IMR-90 (cell line): ENCODE data around the gene VNN1. TPM values are rescaled to one million over a fixed set of nuclear protein-coding genes. Genes with fewer than 3 reads are reported as not detected.

Experiments
- ATAC-seq: fragments of 200-7000 bp; cut with Tn5 transposase; 2 replicates; pipeline ENCODE4 v1.9.1; 2020; ENCODE audit warnings: low read depth, mild to moderate bottlenecking, moderate library complexity
- BruUV-seq: library from RNA; stranded (reverse); fragments of 400-500 nt; replicated peaks from 2 replicates; lab custom pipeline; 2021; lab: Mats Ljungman, UMichigan
- CTCF ChIA-PET: fragments of 300-600 bp; formaldehyde crosslinking; extraction: SDS; loops from one replicate; lab custom pipeline; 2021; ENCODE audit warnings: antibody characterized with exemption; lab: Yijun Ruan, JAX
- POLR2A ChIA-PET: fragments of 300-600 bp; sonication (Branson Sonifier 250); formaldehyde crosslinking; loops from one replicate; lab custom pipeline; 2022; ENCODE audit warnings: antibody characterized with exemption; ENCODE audit not compliant: unreplicated experiment; lab: Charles Lee
- DNase-seq: peaks from one replicate; pipeline ENCODE4 v3.0.0; 2013
- H2AFZ ChIP-seq: replicated peaks from 2 replicates; pipeline ENCODE3; 2013; ENCODE audit warnings: low read length, mild to moderate bottlenecking; ENCODE audit not compliant: poor library complexity
- H2AK5ac ChIP-seq: 2 replicates; pipeline ENCODE4 v1.6.1; 2013; ENCODE audit warnings: low read depth, low read length, inconsistent platforms
- H2AK9ac ChIP-seq: replicated peaks from 2 replicates; pipeline ENCODE3; 2013; ENCODE audit warnings: mild to moderate bottlenecking, low read depth, low read length, moderate library complexity; ENCODE audit not compliant: poor library complexity
- H2BK120ac ChIP-seq: 2 replicates; pipeline ENCODE4 v1.6.1; 2013; ENCODE audit warnings: low read depth, low read length, inconsistent platforms
- H2BK15ac ChIP-seq: 3 replicates; pipeline ENCODE4 v1.6.1; 2013; ENCODE audit warnings: low read depth, low read length, inconsistent platforms
- H2BK20ac ChIP-seq: 2 replicates; pipeline ENCODE4 v1.6.1; 2013; ENCODE audit warnings: low read depth, mild to moderate bottlenecking, inconsistent platforms, low read length, moderate library complexity
- H2BK5ac ChIP-seq: 2 replicates; pipeline ENCODE4 v1.6.1; 2013; ENCODE audit warnings: mild to moderate bottlenecking, low read depth, low read length, inconsistent platforms; ENCODE audit not compliant: poor library complexity, severe bottlenecking
- H3K14ac ChIP-seq: replicated peaks from 2 replicates; pipeline ENCODE4 v1.6.1; 2013; ENCODE audit warnings: low read depth, low read length, inconsistent platforms
- H3K18ac ChIP-seq: 2 replicates; pipeline ENCODE4 v1.6.1; 2013; ENCODE audit warnings: low read depth, low read length, control low read depth
- H3K23ac ChIP-seq: 2 replicates; pipeline ENCODE4 v1.6.1; 2013; ENCODE audit warnings: low read depth, low read length, inconsistent platforms
- H3K27ac ChIP-seq: 2 replicates; pipeline ENCODE4 v1.5.1; 2013; ENCODE audit warnings: mild to moderate bottlenecking, control low read depth, low read length; ENCODE audit not compliant: insufficient read depth
- H3K27me3 ChIP-seq: 2 replicates; pipeline ENCODE4 v1.6.1; 2013; ENCODE audit warnings: low read length; ENCODE audit not compliant: control insufficient read depth, insufficient read depth
- H3K36me3 ChIP-seq: 2 replicates; pipeline ENCODE4 v1.6.1; 2013; ENCODE audit warnings: low read length, mixed read lengths; ENCODE audit not compliant: control insufficient read depth, insufficient read depth
- H3K4ac ChIP-seq: 2 replicates; pipeline ENCODE4 v1.6.1; 2013; ENCODE audit warnings: low read depth, low read length, inconsistent platforms
- H3K4me1 ChIP-seq: 2 replicates; pipeline ENCODE4 v1.6.1; 2013; ENCODE audit warnings: low read length, mixed read lengths; ENCODE audit not compliant: control insufficient read depth, insufficient read depth
- H3K4me2 ChIP-seq: 2 replicates; pipeline ENCODE4 v1.6.1; 2013; ENCODE audit warnings: low read depth, mild to moderate bottlenecking, control low read depth, low read length, moderate library complexity
- H3K4me3 ChIP-seq: 2 replicates; pipeline ENCODE4 v1.5.1; 2013; ENCODE audit warnings: low read depth, mild to moderate bottlenecking, control low read depth, low read length, moderate library complexity; ENCODE audit not compliant: insufficient read depth
- H3K56ac ChIP-seq: 2 replicates; pipeline ENCODE4 v1.6.1; 2013; ENCODE audit warnings: low read length, inconsistent platforms; ENCODE audit not compliant: insufficient read depth; ENCODE audit errors: extremely low read depth
- H3K79me1 ChIP-seq, 2 experiments: 2 replicates each; pipeline ENCODE4 v1.6.1; 2013; ENCODE audit warnings: low read length in 2 of 2, inconsistent platforms in 1 of 2, low read depth in 1 of 2
- H3K9ac ChIP-seq: 2 replicates; pipeline ENCODE4 v1.6.1; 2013; ENCODE audit warnings: low read depth, low read length, control low read depth
- H3K9me1 ChIP-seq: 2 replicates; pipeline ENCODE4 v1.6.1; 2013; ENCODE audit warnings: low read length, inconsistent platforms; ENCODE audit not compliant: insufficient read depth
- H3K9me3 ChIP-seq: 2 replicates; pipeline ENCODE4 v1.6.1; 2013; ENCODE audit warnings: low read length; ENCODE audit not compliant: control insufficient read depth, insufficient read depth
- H4K20me1 ChIP-seq: 2 replicates; pipeline ENCODE4 v1.6.1; 2013; ENCODE audit warnings: low read length, inconsistent platforms; ENCODE audit not compliant: insufficient read depth
- H4K5ac ChIP-seq: 2 replicates; pipeline ENCODE4 v1.6.1; 2013; ENCODE audit warnings: mild to moderate bottlenecking, low read depth, low read length, control low read depth
- H4K8ac ChIP-seq, 2 experiments: 2 replicates each; pipeline ENCODE4 v1.6.1; 2013; ENCODE audit warnings: low read depth in 2 of 2, low read length in 2 of 2, control low read depth in 1 of 2, inconsistent platforms in 1 of 2
- H4K91ac ChIP-seq: 2 replicates; pipeline ENCODE4 v1.6.1; 2013; ENCODE audit warnings: low read depth, low read length, inconsistent platforms; ENCODE audit not compliant: insufficient read depth
- SMC3 ChIP-seq: fragments of 150-350 bp; IDR thresholded peaks from 2 replicates; pipeline ENCODE4 v1.6.1; 2016; ENCODE audit warnings: low read depth, mild to moderate bottlenecking, antibody characterized with exemption, low read length, moderate library complexity
- WGBS, 2 experiments: methylation state at CpG; one replicate each; pipeline versions ENCODE4 v1.1.5 to v1.1.7; 2013; ENCODE audit warnings: missing lambda C conversion rate in 2 of 2; ENCODE audit not compliant: insufficient read length in 1 of 2; ENCODE audit errors: extremely low coverage in 2 of 2; 5-methylcytosine and 5-hydroxymethylcytosine counted together
- dilution Hi-C: fragments of 300-500 bp; cut with HindIII; formaldehyde crosslinking; loops from one replicate; pipeline ENCODE4 v1.14.3; 2018; ENCODE audit warnings: low sequenced_read_pairs; ENCODE audit not compliant: unreplicated experiment
- in situ Hi-C: fragments of 300-500 bp; cut with MboI; formaldehyde crosslinking; loops from 3 replicates; pipeline ENCODE4 v1.14.3; 2019; ENCODE audit warnings: low sequenced_read_pairs, inconsistent platforms, mixed read lengths
- intact Hi-C: fragments of 100-400 bp; cut with micrococcal nuclease; formaldehyde crosslinking; loops from 2 replicates; pipeline ENCODE4 v1.10.0; 2022
- polyA plus RNA-seq, 3 experiments: library from polyadenylated mRNA; depleted of rRNA; stranded (reverse); fragments of >200 nt; gene quantifications; 2 replicates each; pipeline ENCODE4 v1.2.3, GENCODE V29; 2012; ENCODE audit warnings: low replicate concordance in 1 of 3
- total RNA-seq: library from RNA; depleted of rRNA; stranded (reverse); fragments of >200 nt; gene quantifications from 2 replicates; pipeline ENCODE4 v1.2.3, GENCODE V29; 2012

The VNN1 gene
- total and polyA plus RNA-seq, 2 of the 4 experiments (the other 2 are of a cell fraction), result 0.07 TPM; not detected in 1

GRCh38 chr6:132673376-132674094, 40.3 kb downstream of the VNN1 start:
- Histone ChIP-seq H3K4ac (no peak overlapping the region), H2BK15ac (no peak overlapping the region), H3K9me3 (no peaks in the 10 kb centered on the region), H3K14ac (no peak overlapping the region), H3K4me1 (peaks cover 2% of the 10 kb centered on the region), H4K20me1 (no peaks in the 10 kb centered on the region), H4K5ac (no peak overlapping the region), H4K91ac (no peak overlapping the region), H2AK5ac (no peak overlapping the region), H3K56ac (no peak overlapping the region), H2BK120ac (no peak overlapping the region), H3K23ac (no peak overlapping the region), H2AFZ (no peak overlapping the region), H3K9me1 (no peaks in the 10 kb centered on the region), H3K4me2 (no peak overlapping the region), H4K8ac (no peak overlapping the region), H3K27me3 (peaks cover 3% of the 10 kb centered on the region; the same call in 1 of the 2 replicates), H3K9ac (no peak overlapping the region), H2BK5ac (no peak overlapping the region), H3K18ac (no peak overlapping the region), H3K36me3 (no peaks in the 10 kb centered on the region), H3K27ac (no peak overlapping the region), H2BK20ac (no peak overlapping the region), H3K4me3 (no peak overlapping the region), H2AK9ac (no peak overlapping the region), H3K79me1 (no peaks in the 10 kb centered on the region)
- dilution Hi-C loops, result no loop called here
- no peak for ATAC-seq
- in situ Hi-C loops, result loop anchor here (25.0 kb wide), 1 partner anchor 89 kb away; the partner anchor contains the start of gene VNN2
- POLR2A ChIA-PET, result no interaction called here
- no peak for TF ChIP-seq SMC3
- CTCF ChIA-PET, result interaction anchor here (1.1 kb wide), 1 partner anchor 14 kb away, joined by 3 read pairs; no protein-coding TSS in a partner anchor
- intact Hi-C loops, result loop anchor here (5.0 kb wide), 1 partner anchor 64 kb away; no protein-coding TSS in a partner anchor
- no CpG with 5 or more reads among the region's 10 CpGs for WGBS, 2 experiments
- no TSS peak for BruUV-seq
- DNase-seq, result no peak
